Testis (tissue), 2 donors: Measurements from ENCODE around the gene CDCP1.

Experiments
- POLR2A ChIP-seq: fragments of 450-650 bp; IDR thresholded peaks from one replicate; pipeline ENCODE4 v1.6.1; 2017; ENCODE audit warnings: antibody characterized with exemption, mild to moderate bottlenecking, moderate library complexity
- TF ChIP-seq, protein P1 (sequence below), 3 experiments: fragments of 450-650 bp in 2 of 3; fragments of 200-600 bp in 1 of 3; sonication (generic) in 1 of 3; IDR thresholded peaks; one replicate each; pipeline ENCODE4 v1.5.1; 2016 to 2019; ENCODE audit warnings: antibody characterized with exemption in 3 of 3, mild to moderate bottlenecking in 2 of 3, moderate library complexity in 1 of 3

DNA sequence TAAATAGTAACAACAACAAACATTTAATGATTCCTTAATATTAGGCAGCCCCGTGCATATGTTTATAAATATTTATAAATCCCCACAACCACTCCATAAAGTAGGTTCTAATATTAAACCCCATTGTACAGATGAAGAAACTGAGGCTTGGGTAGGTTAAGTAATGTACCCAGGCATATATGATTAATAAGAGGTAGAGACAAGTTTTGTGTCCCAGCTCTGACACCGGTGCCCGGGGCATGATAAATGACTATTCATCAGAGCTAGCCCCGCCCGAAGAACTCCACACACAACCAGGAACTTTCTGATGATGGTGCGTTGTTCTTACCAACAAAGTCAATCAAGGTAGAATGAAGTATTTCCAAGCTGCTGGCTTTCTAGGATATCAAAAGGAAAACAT, 19.4 kb downstream of the CDCP1 start:
- TF ChIP-seq, protein P1, sequence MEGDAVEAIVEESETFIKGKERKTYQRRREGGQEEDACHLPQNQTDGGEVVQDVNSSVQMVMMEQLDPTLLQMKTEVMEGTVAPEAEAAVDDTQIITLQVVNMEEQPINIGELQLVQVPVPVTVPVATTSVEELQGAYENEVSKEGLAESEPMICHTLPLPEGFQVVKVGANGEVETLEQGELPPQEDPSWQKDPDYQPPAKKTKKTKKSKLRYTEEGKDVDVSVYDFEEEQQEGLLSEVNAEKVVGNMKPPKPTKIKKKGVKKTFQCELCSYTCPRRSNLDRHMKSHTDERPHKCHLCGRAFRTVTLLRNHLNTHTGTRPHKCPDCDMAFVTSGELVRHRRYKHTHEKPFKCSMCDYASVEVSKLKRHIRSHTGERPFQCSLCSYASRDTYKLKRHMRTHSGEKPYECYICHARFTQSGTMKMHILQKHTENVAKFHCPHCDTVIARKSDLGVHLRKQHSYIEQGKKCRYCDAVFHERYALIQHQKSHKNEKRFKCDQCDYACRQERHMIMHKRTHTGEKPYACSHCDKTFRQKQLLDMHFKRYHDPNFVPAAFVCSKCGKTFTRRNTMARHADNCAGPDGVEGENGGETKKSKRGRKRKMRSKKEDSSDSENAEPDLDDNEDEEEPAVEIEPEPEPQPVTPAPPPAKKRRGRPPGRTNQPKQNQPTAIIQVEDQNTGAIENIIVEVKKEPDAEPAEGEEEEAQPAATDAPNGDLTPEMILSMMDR (IDR thresholded peaks at IDR 0.05) = no peak
- no peak for TF ChIP-seq POLR2A
